ENCODE data around the gene FCRL3.
"Not testable (repeated sequence)": the region's sequence is repeated elsewhere in the genome, so short reads cannot be mapped to it uniquely, and the experiment has no call there.

Gene FCRL3, protein sequence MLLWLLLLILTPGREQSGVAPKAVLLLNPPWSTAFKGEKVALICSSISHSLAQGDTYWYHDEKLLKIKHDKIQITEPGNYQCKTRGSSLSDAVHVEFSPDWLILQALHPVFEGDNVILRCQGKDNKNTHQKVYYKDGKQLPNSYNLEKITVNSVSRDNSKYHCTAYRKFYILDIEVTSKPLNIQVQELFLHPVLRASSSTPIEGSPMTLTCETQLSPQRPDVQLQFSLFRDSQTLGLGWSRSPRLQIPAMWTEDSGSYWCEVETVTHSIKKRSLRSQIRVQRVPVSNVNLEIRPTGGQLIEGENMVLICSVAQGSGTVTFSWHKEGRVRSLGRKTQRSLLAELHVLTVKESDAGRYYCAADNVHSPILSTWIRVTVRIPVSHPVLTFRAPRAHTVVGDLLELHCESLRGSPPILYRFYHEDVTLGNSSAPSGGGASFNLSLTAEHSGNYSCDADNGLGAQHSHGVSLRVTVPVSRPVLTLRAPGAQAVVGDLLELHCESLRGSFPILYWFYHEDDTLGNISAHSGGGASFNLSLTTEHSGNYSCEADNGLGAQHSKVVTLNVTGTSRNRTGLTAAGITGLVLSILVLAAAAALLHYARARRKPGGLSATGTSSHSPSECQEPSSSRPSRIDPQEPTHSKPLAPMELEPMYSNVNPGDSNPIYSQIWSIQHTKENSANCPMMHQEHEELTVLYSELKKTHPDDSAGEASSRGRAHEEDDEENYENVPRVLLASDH

GRCh38 chr1:157700732-157701131 is at the start of gene FCRL3:
Gene FCRL3 (minus strand): TSS chr1:157700769. CDS start chr1:157700489, 280 bp downstream.
- DNase-seq (ENCODE audit: low read depth in 2 of 2) = no peak

- no peak for DNase-seq (ENCODE audit: low read depth in 2 of 2)
Measured at GRCh38 chr1:157748262-157748817, 47.8 kb upstream of the FCRL3 start.

DNA sequence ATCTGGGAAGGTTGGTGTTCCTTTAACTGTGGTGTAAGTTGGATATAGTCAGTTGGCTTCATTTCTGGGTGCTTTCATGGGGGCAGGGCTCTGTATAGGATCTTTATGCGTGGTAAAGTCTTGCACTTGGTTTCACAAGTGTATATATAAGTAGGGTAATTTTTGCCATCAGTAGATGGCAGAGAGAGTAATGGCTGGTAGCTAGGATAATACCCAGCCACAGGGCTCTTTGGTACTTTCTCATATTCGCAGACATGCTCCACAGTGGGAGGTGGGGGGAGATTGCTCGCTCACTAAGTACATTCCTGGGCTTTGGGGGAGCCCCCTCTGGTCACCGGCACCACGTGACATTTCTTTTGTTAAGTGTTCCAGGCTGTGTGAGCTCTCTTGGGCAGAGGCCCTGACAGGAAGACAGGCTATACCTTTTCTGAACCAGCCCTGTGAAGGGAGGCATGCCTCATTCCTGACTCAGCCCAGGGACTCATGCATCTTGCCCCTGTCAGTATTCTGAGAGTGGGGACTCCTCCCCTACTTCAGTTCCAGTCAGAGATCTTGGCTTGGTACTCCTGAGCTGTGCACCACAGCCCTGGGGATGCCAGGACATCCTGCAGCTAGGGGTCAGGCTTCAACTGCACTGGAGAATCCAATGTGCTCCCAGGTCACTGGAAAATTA is 38.8 kb upstream of the FCRL3 start:
- DNase-seq (ENCODE audit: low read depth in 2 of 2) = no peak

- not testable (repeated sequence) for DNase-seq (ENCODE audit: low read depth in 2 of 2)
Measured at GRCh38 chr1:157735991-157736390, 35.4 kb upstream of the FCRL3 start.

DNA sequence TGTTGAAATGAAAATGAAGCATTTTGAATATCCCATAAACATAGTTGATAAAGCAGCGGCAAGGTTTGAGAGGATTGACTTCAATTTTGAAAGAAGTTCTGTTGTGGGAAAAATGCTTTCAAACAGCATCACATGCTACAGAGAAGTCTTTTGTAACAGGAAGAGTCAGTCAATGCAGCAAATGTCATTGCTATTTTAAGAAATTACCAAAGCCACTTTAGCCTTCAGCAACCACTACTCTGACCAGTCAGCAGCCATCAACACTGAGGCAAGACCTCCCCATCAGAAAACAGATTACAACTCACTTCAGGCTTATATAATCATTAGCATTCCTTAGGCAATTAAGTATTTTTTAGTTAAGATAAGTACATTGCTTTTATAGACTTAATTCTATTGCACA is 33.8 kb upstream of the FCRL3 start:
- DNase-seq (ENCODE audit: low read depth in 2 of 2) = no peak

DNA sequence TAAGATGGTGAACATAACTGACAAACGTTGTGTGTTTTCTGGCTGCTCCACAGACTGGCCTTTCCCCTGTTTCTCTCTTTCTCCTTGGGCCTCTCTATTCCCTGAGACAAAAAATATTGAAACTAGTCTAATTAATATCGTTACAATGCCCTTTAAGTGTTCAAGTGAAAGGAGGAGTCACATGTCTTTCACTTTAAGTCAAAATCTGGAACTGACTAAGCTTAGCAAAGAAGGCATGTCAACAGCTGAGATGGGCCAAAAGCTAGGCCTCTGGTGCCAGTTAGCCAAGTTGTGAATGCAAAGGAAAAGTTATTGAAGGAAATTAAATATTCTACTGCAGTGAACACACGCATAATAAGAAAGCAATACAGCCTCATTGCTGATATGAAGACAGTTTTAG is 32.2 kb upstream of the FCRL3 start:
- no peak for DNase-seq (ENCODE audit: low read depth in 2 of 2)

- no peak for DNase-seq (ENCODE audit: low read depth in 2 of 2)
Measured at GRCh38 chr1:157725221-157725577, 24.6 kb upstream of the FCRL3 start.

DNA sequence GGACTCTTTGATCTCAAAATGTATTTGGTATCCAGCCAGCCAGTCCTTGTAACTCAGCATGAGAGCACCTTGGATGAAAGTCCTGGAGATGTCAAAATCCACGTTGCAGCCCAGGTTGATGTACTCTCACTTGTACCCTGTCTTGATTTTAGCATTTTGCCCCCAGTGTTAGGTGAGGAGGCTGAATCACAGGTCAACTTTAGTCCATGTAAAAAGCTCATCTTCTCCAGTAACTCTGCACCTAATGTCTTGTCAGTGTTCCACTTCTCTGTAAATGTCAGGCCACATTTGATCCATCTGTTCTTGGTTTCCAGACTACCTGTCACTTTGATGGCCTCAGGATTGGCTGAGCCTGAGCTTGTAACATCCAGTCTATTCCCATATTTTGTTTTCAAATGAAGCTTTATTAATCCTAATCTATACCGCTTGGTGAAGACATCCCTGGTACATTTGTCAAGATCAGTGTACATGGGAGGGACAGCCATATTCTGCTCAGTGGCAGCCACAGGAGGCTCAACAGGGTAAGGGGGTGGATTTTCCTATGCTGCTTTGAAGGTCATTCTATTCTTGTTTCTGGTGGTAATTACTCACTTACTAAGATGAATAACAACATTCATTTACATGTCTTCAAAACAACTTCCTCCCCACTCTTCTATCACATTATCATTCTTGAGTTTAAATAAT is 24.1 kb upstream of the FCRL3 start:
- DNase-seq (ENCODE audit: low read depth in 2 of 2) = no peak

DNA sequence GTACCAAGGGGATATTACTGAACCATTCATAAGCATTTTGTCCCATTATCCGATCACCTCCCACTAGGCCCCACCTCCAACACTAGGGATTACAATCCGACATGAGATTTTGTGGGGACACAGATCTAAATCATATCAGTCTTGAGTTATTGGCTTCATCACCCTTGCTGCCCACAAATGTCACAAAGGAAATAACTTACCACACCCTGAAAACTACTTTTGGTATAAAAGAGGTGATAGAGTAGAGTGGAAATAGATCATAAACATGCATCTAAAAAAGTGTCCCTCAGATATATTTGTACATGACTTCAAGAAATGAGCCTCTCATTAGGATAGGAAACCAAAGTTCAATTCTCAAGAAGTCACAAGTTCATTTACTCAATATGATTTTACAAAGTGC is 22.6 kb upstream of the FCRL3 start:
- no peak for DNase-seq (ENCODE audit: low read depth in 2 of 2)

DNA sequence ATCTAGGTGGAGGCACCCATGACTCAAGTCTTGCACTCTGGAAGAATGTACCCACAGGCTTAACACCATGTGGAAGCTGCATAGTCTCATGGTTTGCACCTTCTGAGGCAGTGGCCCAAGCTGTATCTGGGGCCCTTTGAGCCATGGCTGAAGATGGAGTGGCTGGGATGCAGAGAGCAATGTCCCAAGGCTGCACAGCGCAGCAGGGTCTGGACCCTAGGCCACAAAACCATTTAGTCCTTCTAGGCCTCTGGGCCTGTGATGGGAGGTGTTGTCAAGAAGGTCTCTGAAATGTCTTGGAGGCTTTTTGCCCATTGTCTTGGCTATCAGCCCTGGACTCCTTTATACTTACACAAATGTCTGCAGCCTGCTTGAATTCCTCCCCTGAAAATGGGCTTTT is 21.4 kb upstream of the FCRL3 start:
- DNase-seq (ENCODE audit: low read depth in 2 of 2) = no peak

DNA sequence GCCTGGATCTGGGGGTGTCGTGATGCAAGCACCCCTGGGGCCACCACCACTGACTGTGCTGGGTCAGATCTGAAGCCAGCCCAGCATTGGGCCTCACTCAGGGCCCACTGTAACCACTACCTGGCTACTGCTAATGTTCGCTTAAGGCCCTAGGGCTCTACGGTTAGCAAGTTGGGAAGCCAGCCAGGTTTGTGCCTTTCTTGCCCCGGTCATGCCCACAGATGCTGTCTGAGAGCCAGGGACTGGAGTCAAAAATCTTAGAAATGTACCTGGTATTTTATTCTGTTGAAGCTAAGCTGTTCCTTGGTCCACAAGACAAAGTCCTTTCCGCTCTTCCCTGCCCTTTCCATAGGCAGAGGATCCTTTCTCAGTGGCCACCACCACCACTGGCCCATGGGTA is 15.2 kb upstream of the FCRL3 start:
- no peak for DNase-seq (ENCODE audit: low read depth in 2 of 2)

- no peak for DNase-seq (ENCODE audit: low read depth in 2 of 2)
Measured at GRCh38 chr1:157711802-157712201, 11.2 kb upstream of the FCRL3 start.

- DNase-seq (ENCODE audit: low read depth in 2 of 2) = no peak
Measured at GRCh38 chr1:157704878-157705277, 4.3 kb upstream of the FCRL3 start.

- DNase-seq (ENCODE audit: low read depth in 2 of 2) = no peak
Measured at GRCh38 chr1:157703981-157704380, 3.4 kb upstream of the FCRL3 start.

DNA sequence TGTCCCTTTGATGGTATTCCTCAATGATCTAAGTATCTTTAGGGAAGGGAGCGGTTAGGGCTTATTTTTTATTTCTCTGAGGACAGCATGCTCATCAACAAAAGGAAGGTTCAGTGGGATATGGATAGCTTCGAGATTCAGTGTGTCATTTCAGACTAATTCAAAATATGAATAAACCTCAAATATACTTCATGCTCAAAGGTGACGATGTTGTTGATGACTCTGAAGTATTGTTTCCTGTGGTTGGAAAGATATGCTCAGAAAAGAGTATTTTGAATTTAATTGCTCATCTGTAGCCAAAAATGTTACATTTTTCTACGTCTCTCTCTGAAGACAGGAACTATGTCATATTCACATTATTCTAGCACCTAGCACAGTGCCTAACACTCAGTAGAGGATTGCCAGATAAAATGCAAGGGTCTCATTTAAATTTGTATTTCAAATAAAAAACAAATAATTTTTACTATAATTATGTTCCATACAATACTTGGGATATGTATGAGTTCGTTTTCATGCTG is 1.8 kb upstream of the FCRL3 start:
- no peak for DNase-seq (ENCODE audit: low read depth in 2 of 2)

GRCh38 chr1:157700305-157700704 is 264 bp downstream of the FCRL3 start:
- DNase-seq (ENCODE audit: low read depth in 2 of 2) = no peak

DNA sequence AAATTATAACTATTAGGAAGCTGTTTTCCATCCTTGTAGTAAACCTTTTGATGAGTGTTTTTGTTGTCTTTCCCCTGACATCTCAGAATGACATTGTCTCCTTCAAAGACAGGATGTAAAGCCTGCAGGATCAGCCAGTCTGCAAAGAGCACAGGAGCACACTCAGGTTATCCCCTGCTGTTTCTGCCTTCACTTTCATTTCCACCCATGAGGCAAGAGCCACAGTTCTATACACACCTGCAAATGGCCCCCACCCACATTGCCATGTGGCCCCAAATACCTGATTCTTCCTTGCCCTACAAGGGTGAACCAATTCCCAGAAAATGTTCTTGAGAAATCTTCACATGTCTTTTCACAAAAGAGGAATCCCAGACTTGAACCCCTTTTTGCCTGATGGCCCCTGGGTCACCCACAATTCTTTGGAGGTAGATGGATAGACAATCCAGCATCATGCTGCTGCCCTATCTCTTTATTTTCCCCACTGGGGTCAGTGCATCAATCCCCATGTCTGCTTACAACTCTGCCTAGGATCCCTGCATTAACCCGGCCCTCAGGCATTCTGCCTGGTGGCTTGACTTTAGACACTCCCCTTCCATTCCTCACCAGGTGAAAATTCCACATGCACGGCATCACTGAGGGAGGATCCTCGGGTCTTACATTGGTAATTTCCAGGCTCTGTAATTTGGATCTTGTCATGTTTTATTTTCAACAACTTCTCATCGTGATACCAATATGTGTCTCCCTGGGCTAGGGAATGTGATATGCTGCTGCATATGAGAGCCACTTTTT is 2.6 kb downstream of the FCRL3 start:
- no peak for DNase-seq (ENCODE audit: low read depth in 2 of 2)

DNA sequence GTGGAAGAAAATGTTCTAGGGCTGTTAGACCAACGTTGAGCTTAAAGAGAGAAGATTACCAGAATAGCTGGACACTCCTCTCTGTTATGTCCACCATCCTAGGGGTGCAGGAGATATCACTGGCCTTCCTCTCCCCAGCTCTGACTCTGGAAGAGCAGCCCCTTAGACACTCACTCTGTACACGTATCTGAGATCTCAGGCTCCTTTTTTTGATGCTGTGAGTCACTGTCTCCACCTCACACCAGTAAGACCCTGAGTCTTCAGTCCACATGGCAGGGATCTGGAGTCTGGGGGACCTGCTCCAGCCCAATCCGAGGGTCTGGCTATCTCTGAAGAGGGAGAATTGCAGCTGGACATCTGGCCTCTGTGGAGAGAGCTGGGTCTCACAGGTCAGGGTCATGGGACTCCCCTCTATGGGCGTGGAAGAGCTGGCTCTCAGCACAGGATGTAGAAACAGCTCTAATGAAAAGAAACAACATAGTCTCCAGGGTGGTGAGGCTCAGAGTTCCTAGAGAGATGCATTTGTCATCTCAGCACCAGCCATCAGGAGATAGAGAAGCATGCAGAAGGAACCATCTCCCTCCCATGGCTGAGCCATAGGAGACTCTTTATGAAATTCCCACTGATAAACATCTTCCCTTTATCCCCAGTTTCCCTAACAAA is 3.5 kb downstream of the FCRL3 start:
- no peak for DNase-seq (ENCODE audit: low read depth in 2 of 2)

DNA sequence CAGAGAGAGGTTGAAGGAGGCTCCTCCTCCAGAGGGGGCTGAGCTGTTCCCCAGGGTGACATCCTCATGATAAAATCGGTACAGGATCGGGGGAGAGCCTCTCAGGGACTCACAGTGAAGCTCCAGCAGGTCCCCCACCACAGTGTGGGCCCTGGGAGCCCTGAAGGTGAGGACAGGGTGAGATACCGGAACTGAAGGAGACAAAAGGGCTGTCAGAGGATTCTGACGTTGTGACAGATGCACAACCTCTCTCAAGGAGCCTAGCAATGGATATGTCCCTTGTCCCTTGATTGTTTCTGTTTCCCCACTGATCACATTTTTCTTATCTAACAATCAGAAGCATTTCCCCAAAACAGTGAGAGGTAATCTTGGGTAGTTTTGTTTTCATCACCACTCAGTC is 5.2 kb downstream of the FCRL3 start:
- DNase-seq (ENCODE audit: low read depth in 2 of 2) = no peak

GRCh38 chr1:157691285-157691920 is 9.2 kb downstream of the FCRL3 start:
- DNase-seq (ENCODE audit: low read depth in 2 of 2) = peak; percentile 2 to 5
